Type B pancreatic cell (in vitro differentiated cells): ENCODE data around the gene SOX1. TPM values are rescaled to one million over a fixed set of nuclear protein-coding genes. Genes with fewer than 3 reads are reported as not detected.

Experiments used
- DNase-seq: peaks from one replicate; pipeline ENCODE4 v3.0.0; 2021; ENCODE audit warnings: mixed read lengths; ENCODE audit not compliant: unreplicated experiment; ENCODE audit errors: extremely low spot score
- H3K27ac Mint-ChIP-seq: 2 replicates; pipeline ENCODE4 v1.8.0; 2021; ENCODE audit warnings: mild to moderate bottlenecking, mixed read lengths
- H3K27me3 Mint-ChIP-seq: 2 replicates; pipeline ENCODE4 v1.8.0; 2021; ENCODE audit warnings: mixed read lengths
- H3K36me3 Mint-ChIP-seq: 2 replicates; pipeline ENCODE4 v1.8.0; 2021; ENCODE audit warnings: mixed read lengths
- H3K4me1 Mint-ChIP-seq: one replicate; pipeline ENCODE4 v1.8.0; 2021; ENCODE audit warnings: mixed read lengths; ENCODE audit not compliant: unreplicated experiment
- H3K4me3 Mint-ChIP-seq: 2 replicates; pipeline ENCODE4 v1.8.0; 2021; ENCODE audit warnings: mild to moderate bottlenecking, mixed read lengths
- H3K9me3 Mint-ChIP-seq: 2 replicates; pipeline ENCODE4 v1.8.0; 2021; ENCODE audit warnings: mixed read lengths
- total RNA-seq: library from RNA; stranded (reverse); gene quantifications from 2 replicates; pipeline ENCODE4 v1.2.1, GENCODE V29; 2021; ENCODE audit warnings: low replicate concordance
- TF ChIP-seq, protein P1 (sequence below): fragments of 200-600 bp; sonication (generic); conservative IDR thresholded peaks from 2 replicates; pipeline ENCODE4 v1.5.0; 2021; ENCODE audit warnings: antibody characterized with exemption, mild to moderate bottlenecking

Gene SOX1
- total RNA-seq, 1 donor from 2014 or later = 1.3 TPM

DNA sequence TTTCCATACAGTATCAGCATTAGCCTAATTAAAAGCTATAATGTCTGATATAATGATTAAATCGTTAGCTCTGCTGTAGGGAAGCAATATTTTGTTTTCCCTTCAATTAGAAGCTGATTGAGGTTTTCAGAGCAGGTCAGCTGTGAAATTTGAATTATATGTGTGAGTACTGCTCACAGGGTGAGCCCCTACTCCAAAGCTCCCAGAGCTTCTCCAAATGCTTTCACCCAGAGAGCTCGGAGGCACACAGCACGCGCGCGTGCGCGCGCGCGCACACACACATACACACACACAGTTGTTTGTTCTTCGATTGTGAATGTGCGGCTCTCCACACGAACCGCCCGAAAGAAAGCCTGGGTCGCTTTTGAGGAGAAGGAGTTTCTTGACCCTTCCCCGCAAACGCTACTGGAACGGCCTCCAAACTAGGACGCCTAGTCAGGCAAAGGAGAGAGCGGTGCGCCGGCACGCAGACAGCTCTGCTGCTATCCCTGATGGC lies 4.8 kb upstream of the SOX1 start:
- TF ChIP-seq, protein P1, sequence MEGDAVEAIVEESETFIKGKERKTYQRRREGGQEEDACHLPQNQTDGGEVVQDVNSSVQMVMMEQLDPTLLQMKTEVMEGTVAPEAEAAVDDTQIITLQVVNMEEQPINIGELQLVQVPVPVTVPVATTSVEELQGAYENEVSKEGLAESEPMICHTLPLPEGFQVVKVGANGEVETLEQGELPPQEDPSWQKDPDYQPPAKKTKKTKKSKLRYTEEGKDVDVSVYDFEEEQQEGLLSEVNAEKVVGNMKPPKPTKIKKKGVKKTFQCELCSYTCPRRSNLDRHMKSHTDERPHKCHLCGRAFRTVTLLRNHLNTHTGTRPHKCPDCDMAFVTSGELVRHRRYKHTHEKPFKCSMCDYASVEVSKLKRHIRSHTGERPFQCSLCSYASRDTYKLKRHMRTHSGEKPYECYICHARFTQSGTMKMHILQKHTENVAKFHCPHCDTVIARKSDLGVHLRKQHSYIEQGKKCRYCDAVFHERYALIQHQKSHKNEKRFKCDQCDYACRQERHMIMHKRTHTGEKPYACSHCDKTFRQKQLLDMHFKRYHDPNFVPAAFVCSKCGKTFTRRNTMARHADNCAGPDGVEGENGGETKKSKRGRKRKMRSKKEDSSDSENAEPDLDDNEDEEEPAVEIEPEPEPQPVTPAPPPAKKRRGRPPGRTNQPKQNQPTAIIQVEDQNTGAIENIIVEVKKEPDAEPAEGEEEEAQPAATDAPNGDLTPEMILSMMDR = no peak
- DNase-seq = no peak
- Mint-ChIP-seq H3K27ac (no peak overlapping the region), H3K4me3 (no peak overlapping the region), H3K4me1 (peaks cover 5% of the 10 kb centered on the region), H3K36me3 (no peaks in the 10 kb centered on the region), H3K27me3 (peaks cover 92% of the 10 kb centered on the region), H3K9me3 (no peaks in the 10 kb centered on the region)

DNA sequence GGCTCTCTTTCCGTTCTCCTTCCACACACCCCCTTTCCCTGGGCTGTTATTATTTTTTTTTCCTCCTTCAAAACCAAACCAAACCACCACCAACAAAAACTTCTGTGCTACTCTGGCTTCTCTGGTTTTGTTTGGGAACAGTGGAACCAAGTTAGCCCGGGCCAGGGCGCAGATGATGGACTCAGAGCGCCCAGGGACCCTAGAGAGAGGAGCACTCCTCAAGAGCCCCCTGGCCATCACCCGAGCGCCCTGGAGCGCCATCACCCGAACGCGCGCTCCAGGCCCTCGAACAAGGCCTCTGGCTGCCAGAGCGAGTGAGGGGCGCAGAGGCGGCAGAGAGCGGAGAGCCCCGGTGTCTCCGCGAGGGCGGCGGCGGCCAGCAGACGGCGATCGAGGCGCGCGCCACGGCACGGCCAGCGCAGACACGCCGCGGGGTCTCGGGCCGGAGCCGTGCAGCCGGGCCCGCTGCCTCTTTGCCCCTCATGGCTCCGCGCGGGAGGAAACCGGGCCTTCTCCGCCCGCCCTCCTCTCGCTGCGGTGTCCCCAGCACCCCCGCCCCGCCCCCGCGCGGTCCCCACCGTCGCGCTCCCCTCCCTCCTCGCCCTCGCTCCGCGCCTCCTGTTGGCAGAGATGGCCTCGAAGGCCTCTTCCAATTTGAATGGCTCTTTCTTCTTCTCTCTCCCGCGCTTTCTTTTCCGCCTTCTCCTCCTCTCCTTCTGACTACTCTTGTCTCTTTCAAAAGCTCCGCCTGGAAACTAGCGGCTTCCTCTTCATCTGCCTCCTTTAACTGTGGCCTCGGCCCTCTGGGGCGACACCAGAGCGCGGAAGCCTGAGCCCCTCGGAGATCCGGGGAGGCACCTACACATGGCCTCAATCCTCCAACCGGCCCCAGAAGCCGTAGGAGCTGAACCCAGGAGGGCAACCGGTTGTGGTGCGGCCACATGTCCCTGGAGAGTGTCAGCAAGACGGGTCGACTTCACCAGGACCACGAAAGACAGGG lies 4.1 kb upstream of the SOX1 start:
- Mint-ChIP-seq H3K36me3 (no peaks in the 10 kb centered on the region), H3K27ac (no peak overlapping the region), H3K4me3 (peak overlapping the region; percentile 59), H3K4me1 (peaks cover 5% of the 10 kb centered on the region), H3K27me3 (peaks cover 91% of the 10 kb centered on the region), H3K9me3 (no peaks in the 10 kb centered on the region)
- TF ChIP-seq, protein P1 = peak; percentile 90
- no peak for DNase-seq

- Mint-ChIP-seq H3K36me3 (no peaks in the 10 kb centered on the region), H3K27ac (no peak overlapping the region), H3K9me3 (no peaks in the 10 kb centered on the region), H3K27me3 (peaks cover 83% of the 10 kb centered on the region), H3K4me1 (peaks cover 5% of the 10 kb centered on the region), H3K4me3 (no peak overlapping the region)
- TF ChIP-seq, protein P1 = no peak
- no peak for DNase-seq
These were observed 3.1 kb upstream of the SOX1 start for GRCh38 chr13:112063807-112064206.

- no peaks in the 10 kb centered on the region for H3K36me3 Mint-ChIP-seq
- no peak overlapping the region for H3K27ac Mint-ChIP-seq
- TF ChIP-seq, protein P1 = no peak
- H3K4me3 Mint-ChIP-seq = no peak overlapping the region
- H3K9me3 Mint-ChIP-seq = no peaks in the 10 kb centered on the region
- no peak for DNase-seq
- H3K27me3 Mint-ChIP-seq = peaks cover 83% of the 10 kb centered on the region
- H3K4me1 Mint-ChIP-seq = peaks cover 5% of the 10 kb centered on the region
These were observed 2.7 kb upstream of the SOX1 start for GRCh38 chr13:112064222-112064621.

- no peak for DNase-seq
- Mint-ChIP-seq H3K4me1 (peaks cover 5% of the 10 kb centered on the region), H3K27me3 (peaks cover 83% of the 10 kb centered on the region), H3K4me3 (peak overlapping the region; percentile 78), H3K27ac (peak overlapping the region; percentile 6), H3K36me3 (no peaks in the 10 kb centered on the region), H3K9me3 (no peaks in the 10 kb centered on the region)
- TF ChIP-seq, protein P1 = no peak
These were observed 1.5 kb upstream of the SOX1 start for GRCh38 chr13:112065521-112065866.
